Fibroblast of skin of left biceps (primary cell): ENCODE data around the gene PSMB10.
"Not testable (repeated sequence)": the region's sequence is repeated elsewhere in the genome, so short reads cannot be mapped to it uniquely, and the experiment has no call there.

Experiments used
- DNase-seq, 2 experiments: peaks; one replicate each; pipeline ENCODE4 v3.0.0-alpha.2; 2013; ENCODE audit warnings: low read depth in 2 of 2

The PSMB10 gene

DNA sequence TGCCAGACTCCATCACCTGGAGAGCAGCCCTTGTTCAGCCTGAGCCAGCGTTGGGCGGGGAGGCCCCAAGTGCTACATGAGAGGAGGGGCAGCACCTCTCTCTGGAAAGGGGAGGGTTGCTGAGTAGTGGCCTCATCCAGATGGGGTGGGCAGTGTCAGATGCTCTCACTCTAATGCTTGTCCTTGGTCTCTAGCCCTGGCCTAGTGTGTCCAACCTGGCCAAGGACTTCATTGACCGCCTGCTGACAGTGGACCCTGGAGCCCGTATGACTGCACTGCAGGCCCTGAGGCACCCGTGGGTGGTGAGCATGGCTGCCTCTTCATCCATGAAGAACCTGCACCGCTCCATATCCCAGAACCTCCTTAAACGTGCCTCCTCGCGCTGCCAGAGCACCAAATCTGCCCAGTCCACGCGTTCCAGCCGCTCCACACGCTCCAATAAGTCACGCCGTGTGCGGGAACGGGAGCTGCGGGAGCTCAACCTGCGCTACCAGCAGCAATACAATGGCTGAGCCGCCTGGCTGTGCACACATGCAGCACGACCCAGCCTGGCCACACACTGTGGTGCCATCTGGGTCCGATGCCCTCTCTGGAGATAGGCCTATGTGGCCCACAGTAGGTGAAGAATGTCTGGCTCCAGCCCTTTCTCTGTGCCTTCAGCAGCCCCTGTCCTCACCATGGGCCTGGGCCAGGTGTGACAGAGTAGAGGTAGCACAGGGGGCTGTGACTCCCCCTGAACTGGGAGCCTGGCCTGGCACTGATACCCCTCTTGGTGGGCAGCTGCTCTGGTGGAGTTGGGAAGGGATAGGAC is 9.3 kb downstream of the PSMB10 start:
- DNase-seq: no peak

DNA sequence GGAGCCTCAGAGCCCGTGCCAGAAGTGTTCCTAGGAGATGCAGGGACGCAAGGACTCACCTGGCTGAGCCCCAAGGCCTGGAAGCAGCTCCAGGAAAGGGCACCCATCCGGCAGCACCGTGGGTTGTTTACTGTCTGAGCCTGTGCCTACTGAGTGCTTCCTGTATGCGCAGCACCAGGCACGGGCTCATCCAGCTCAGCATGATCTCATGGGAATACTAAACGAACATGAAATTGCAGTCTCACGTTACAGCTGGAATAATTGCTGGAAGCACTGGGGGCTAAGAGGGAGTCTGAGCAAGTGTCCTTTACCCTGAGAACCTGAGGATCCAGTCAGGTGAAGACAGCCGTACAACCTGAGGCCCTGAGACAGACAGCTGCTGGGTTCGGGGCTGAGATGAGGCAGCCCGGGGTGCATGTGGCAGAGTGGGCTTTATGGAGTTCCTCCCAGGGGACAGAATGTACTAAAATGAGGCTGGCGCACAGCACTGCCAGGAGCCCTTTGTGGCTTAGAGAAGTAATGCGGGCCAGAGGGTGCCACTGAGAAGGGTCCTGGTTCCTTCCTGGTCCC is 10.4 kb downstream of the PSMB10 start:
- DNase-seq: no peak

DNA sequence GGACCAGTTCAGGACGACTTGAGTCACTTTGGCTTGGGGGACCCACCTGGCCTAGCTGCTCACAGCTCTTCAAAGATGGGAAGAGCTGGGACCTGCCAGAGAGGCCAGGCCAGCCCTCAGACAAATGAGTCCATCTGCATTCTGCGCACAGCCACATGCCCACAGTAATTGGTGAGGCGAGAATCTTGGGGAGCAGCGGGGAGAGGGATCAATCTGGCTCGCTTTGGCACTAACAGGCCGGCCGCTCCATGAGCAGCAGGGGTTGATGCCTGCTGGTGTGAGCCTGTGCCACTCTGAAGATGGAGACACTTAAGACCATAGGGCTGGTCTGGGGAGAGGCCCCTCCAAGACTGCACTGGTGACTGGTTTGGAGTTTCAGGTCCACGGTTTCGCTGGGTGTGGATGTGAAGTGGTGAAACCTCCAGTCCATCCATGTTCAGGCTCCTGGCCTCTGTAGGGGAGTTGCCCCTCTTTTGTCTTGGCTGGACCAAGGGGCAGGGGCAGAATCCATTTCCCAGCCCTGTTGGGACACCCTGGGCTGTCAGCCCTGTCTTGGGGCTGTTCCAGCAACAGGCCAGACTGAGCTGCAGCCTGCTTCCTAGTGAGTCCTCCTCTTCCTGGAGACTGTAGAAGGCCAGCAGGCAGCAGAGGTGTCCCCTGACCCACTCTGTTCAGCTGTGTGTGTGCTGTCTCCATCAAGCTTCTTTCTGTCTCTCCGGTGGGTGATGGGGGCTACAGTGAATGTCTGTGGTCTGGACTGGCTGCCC is 12.3 kb downstream of the PSMB10 start:
- DNase-seq: no peak

DNA sequence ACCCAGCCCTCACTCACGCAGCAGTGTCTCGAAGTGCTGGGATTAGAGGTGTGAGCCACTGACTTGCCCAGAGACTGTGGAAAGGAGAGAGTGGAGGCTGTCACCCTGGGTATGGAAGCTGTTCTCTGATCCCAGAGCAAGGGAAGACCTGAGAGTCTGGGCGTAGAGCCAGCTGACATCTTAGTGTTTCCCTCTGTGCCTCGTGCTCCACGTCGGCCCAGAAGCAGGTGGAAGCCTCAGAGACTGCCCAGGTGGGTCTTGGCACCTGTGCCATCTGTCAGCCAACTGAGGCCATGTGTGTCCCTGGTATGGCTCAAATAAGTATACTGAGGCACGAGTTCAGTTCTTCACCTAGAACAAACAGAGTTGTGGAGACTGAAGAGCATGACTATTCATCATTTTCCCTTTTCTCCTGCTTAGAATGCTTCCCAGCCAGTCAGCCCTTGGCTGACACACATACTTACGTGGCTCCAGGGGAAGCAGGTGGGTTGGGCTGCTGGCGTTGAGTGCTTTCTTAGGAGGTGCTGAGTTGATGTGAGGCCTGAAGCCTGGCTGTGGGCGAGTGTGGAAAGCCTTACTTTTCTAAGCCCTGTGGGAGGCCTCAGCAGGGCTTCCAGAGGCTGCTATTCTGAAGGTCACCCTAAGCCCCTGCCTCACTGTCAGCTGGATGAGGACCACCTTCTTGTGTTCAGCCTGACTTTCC is 13.1 kb downstream of the PSMB10 start:
- no peak for DNase-seq

DNA sequence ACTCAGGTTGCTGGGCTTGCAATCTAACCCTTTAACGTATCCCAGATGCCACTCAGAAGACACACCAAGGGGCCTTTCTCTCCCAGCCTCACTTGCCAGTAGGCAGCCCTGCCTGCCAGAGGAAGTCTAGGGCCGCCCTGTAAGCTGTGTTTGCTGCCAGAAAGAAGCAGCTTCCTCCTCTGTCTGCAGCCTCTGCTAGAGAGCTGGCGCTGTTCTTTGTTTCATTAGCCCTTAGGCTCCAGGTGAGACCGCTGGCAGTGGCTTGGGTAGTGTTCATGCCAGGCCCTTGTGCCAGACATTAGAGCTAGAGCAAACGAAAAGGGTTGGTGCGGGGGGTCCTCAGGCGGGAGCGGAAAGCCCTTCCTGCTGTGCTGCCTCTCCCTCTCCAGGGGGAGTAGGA is 13.9 kb downstream of the PSMB10 start:
- no peak for DNase-seq

DNA sequence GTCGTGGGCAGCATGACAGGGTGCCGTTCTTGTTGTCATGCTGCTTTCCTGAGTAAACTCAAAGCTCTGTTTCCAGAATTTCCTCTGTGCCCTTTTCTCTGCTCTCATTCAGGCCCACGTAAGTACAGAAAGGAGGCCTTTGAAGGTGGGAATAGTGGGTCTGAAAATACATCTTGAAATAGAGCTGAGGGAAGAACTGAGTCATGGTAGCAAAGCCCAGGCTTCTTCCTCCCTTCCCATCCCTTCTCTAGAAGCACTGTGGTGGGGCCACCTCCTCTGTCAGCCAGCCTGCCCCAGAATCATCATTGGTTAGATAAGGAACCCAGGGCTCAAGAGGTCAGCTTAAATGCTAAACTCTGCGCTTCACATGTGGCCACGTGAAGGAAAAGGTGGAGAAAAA is 14.4 kb downstream of the PSMB10 start:
- no peak for DNase-seq

DNA sequence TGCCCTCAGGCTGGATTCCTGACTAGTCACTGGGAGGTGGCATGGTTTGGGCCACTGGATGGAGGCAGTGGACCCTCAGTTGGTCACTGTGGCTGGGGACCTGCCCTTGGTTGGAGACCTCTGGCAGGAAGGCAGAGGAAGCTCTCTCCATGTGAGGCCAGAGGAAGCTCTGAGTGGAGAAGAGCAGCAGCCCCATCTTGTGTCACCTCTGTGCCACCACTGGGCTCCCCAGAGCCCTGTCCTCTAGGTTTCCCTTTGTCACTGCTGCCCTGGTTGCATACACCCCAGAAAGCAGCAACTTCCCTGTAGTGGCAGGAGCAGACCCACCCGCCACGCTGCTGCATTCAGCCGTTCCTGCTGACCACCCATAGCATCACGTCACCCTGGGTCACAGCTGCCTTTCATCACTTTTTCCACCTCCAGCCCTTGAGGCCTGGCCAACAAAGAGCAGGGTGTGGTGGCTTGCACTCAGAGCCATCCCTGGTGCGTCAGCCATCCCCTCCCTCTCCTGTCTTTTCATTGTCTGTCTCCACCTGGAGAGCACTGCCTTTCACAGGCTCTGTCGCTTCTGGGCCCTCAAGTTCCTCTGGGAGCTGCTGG is 16.9 kb downstream of the PSMB10 start:
- DNase-seq: no peak

DNA sequence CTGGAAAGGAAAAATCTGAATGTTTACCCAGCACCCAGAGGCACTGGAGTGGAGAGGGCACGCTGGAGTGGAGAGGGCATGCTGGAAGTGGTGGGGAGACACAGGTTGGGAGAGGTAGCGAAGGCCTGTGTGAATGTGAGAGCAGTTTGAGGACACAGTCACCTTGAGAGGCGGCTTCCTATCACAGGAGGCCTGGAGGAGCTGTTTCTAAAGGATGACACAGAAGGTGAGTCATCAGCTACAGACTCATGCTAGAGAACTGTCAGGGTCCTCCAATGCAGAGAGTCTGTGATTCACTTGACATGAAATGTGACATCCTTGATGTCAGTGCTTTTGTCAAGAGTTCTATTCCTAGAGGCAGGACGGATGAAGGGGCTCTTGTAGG is 18.8 kb downstream of the PSMB10 start:
- peak in 1 of 2 experiments; percentile 17 for DNase-seq

DNA sequence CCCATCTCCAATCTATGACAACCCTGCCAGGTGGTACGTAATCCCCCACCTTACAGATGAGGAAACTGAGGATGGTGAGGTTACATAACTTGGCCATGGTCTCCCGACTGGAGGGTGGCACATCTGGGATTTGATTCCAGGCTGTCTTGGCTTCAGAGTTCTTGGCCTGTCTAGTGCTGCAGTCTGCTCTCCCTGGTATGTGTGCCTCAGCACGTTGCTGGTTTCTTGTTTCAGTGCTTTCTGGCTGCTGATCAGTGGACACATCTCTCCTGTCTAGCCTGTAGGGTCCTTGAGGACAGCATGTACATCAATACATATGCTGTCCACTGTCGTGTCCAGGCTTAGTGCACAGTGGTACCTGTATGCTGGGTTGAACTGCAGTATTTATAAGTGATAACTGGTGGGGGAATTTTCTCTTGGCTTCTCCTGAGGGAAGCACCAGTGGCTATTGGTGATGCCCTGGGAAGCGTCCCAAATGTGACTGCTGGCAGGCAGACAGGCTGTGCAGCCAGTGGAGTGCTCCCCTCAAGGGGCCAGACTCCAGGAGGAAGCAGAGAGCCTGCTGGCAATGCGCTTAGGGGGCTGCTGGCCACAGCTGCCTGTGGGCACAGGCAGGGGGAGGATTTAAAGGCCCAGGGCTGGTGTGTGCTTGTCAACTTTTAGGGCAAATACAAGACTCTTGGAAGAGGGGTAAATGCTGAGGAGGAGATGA is 19.4 kb downstream of the PSMB10 start:
- no peak for DNase-seq

DNA sequence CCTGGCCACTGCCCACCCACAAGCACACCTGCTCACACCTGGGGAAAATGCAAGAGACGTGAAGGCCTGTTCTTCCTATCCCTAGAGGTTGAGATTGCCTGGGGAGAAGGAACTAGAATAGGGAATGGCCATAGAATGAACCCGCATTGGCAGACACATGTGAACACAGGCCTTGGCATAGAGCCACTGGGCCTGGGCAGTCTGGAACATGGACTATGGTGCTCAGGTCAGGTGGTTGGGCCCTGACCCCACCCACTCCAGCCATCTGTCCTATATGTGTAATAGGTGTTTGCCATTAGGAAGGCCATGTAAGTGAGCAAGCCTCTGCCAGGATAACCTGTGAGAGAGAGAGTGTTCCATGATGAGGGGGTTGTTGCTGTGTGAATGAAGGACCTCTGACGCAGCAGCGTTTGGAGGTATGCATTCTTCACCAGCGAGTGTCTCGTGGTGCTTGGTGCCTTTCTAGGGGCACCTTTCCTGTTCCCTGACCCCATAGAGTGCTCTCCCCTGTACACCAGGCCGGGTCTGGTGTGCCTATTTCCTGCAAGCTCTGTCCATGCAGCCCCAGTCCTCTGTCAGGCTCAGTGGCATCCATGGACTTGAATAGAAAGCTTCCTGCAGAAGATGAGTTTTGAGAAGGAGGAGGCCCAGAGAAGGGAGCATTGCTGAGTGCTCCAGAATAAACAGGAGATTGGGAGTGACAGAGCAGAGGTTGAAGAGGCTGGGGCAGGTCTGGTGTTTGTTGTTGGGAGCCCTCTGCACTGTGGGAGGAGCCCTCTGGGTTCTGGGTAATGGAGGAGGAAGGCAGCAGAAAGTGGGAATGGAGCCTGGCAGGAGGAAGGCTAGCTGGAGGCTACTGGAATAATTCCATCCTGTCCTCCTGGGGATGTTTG is 20.6 kb downstream of the PSMB10 start:
- no peak for DNase-seq

DNA sequence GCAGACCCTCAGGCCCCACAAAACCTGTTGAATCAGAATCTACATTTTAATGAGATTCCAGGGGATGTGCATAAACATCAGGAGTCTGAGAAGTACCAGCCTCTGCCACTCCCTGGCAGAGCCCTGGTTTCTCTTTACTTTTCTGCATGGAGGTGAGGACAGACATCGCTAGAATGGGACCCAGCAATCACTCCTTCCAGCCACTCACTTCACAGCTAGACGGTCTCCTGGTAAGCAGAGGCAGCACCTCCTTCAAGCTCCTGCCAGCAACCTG is 21.2 kb downstream of the PSMB10 start:
- not testable (repeated sequence) for DNase-seq

DNA sequence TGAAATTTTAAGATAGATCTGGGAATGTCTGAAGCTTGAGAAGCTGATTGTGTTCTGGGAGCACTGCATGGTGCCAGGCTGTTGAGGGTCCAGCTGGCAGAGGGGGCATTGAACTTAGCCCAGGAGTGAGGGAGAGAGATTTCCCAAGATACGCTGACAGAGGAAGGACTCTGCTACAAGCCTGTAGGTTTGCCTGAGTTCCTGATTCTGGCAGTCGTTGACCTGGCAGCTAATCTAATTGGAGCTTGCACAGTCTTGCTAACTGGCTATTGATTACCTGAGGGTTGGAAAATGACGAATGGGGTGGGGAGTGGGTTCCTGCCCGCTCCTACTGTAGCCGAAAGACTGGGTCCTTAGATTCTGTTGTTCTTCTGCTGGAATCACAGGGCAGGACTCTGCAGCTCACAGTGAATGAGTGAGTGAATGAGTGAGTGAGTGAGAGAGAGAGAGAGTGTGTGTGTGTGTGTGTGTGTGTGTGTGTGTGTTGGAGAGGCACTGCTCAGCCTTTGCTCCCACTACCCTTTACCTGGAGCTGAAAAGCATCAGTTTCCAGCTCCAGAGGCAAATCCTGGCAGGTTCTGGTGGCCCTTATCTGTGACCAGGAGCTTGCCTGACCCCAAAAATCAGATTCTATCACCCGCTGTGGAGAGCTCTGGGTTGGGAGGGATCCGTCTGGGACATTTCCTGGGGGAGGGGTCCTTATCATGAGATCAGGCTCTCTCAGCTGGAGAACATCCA is 21.7 kb downstream of the PSMB10 start:
- no peak for DNase-seq

DNA sequence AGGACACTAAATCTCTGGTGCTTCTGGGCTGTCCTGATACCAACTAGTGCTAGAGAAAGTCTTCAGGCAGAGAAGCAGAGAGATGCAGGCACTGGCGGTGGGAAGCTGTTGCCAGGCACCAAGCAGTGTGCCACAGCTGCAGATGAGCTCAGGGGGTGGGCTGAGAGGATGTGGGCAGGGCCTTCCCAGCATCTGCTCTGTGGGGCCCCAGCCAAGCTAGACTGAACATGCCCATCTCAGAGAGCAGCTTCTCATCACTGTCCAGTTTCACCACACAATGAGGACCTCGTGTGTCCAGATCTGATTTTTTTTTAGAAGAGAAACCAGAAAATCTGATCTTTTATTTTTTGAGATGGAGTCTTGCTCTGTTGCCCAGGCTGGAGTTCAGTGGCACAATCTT is 26.5 kb downstream of the PSMB10 start:
- no peak for DNase-seq

DNA sequence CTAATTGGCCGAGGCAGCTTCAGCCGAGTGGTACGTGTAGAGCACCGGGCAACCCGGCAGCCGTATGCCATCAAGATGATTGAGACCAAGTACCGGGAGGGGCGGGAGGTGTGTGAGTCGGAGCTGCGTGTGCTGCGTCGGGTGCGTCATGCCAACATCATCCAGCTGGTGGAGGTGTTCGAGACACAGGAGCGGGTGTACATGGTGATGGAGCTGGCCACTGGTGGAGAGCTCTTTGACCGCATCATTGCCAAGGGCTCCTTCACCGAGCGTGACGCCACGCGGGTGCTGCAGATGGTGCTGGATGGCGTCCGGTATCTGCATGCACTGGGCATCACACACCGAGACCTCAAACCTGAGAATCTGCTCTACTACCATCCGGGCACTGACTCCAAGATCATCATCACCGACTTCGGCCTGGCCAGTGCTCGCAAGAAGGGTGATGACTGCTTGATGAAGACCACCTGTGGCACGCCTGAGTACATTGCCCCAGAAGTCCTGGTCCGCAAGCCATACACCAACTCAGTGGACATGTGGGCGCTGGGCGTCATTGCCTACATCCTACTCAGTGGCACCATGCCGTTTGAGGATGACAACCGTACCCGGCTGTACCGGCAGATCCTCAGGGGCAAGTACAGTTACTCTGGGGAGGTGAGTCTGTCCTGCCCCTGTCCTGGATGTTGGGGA is 27.5 kb downstream of the PSMB10 start:
- no peak for DNase-seq

DNA sequence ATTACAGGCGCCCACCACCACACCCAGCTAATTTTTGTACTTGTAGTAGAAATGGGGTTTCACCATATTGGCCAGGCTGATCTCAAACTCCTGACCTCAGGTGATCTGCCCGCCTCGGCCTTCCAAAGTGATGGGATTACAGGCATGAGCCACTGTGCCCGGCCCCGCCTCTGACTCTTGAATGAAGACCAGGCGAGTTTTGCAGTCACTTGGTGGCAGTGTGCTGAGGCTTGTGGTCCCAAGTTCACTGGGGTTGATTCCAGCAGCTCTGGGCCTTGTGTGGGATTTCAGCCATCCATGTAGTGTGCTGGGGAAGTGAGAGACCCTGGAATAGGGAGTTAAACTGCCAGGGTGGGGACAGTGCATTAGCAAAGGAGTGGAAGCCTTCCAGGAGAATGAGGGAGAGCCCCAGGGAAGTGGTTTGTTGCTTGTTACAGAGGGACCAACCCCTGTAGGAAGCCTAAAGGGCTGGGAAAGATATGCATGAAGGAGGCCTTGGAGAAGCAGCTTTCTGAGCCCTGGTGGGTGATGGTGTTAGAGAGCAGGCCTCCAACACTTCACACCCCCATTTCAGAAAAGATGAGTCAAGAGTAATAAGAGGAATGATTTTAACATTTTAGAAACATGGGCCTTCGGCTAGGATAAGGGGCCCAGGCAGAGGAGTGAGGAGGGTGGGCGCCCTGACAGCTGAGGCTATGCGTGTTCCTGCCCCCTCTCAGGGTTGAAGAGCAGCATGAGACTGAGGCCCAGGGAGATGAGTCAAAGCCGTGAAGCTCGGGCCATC is 29.1 kb downstream of the PSMB10 start:
- no peak for DNase-seq

DNA sequence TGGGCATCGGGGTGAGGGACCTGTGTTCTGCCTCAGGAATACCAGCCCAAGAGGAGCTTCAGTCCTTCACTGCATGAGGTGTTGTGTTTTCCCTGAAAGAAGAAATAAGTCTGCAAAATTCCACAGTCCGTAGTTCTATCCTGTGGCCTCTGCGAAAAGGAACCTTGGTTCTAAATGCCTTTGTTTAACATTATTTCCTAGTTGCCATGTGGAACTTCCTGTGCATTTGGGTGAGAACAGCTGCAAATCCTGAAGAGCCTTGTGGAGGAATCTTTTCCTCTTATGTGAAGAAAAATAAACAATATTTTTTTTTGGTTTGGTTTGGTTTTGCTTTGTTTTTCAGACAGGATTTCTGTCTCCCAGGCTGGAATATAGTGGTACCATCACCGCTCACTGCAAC is 33.8 kb downstream of the PSMB10 start:
- no peak for DNase-seq

DNA sequence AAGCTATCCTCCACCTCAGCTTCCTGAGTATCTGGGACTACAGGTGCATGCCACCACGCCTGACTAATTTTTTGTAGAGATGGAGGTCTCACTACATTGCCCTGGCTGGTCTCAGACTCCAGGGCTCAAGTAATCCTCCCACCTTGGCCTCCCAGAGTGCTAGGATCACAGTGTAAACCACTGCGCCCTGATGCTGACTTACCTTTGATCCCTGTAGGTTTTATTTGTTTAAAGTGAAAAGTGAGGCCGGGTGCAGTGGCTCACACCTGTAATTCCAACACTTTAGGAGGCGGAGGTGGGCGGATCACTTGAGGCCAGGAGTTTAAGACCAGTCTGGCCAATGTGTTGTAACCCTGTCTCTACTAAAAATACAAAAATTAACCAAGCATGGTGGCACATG is 34.9 kb downstream of the PSMB10 start:
- DNase-seq: no peak

DNA sequence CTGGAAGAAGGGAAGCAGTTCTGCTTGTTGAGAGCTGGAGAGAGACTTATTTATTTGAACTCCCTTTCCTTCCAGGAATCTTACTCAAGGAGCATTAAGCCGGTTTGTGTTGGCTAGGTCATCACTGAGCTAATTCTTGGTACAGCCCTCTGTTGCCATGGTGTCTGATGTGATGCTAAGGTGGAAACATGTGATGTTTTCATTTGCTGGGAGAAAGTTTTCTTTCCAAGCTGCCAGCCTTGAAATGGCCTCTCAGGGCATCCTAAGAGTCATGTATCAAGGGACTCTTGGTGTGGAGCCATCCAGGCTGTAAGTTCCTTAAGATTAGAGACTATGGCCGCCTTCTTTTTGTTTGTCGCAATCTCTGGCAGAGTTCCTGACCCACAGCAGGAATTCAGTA is 39.4 kb downstream of the PSMB10 start:
- no peak for DNase-seq
